HL-60 (cell line): ENCODE data around the gene OTOS.

Experiments
- DNase-seq, 2 experiments: peaks; one replicate each; pipeline ENCODE4 v3.0.0-alpha.2; 2010 to 2020; ENCODE audit warnings: low read depth in 1 of 2, low spot score in 1 of 2
- H3K27ac ChIP-seq: fragments of 250-450 bp; sonication (Bioruptor Pico); replicated peaks from 2 replicates; pipeline ENCODE4 v1.5.1; 2020; ENCODE audit warnings: mild to moderate bottlenecking, moderate library complexity
- H3K27me3 ChIP-seq: fragments of 250-450 bp; sonication (Bioruptor Pico); 2 replicates; pipeline ENCODE4 v1.5.1; 2021; ENCODE audit warnings: mild to moderate bottlenecking, moderate library complexity; ENCODE audit not compliant: insufficient read depth, poor library complexity, severe bottlenecking
- H3K4me3 ChIP-seq: replicated peaks from 2 replicates; pipeline ENCODE4 v1.5.1; 2011; ENCODE audit warnings: mild to moderate bottlenecking, control low read depth, low read length; ENCODE audit not compliant: insufficient read depth
- GABPA ChIP-seq: IDR thresholded peaks from 2 replicates; pipeline ENCODE4 v1.6.1; 2012; ENCODE audit warnings: low read depth
- POLR2AphosphoS5 ChIP-seq: IDR thresholded peaks from 2 replicates; pipeline ENCODE4 v1.6.1; 2012; ENCODE audit warnings: low read depth
- SPI1 ChIP-seq: IDR thresholded peaks from 2 replicates; pipeline ENCODE4 v1.6.1; 2012; ENCODE audit warnings: low read depth, mild to moderate bottlenecking, borderline replicate concordance
- TF ChIP-seq, protein P1 (sequence below): IDR thresholded peaks from one replicate; pipeline ENCODE4 v1.5.1; 2011; ENCODE audit warnings: low read length, control low read depth, inconsistent platforms; ENCODE audit not compliant: insufficient read depth
- TF ChIP-seq, protein P2 (sequence below): IDR thresholded peaks from 2 replicates; pipeline ENCODE4 v1.6.1; 2012; ENCODE audit warnings: low read depth; ENCODE audit not compliant: insufficient replicate concordance

The OTOS gene

DNA sequence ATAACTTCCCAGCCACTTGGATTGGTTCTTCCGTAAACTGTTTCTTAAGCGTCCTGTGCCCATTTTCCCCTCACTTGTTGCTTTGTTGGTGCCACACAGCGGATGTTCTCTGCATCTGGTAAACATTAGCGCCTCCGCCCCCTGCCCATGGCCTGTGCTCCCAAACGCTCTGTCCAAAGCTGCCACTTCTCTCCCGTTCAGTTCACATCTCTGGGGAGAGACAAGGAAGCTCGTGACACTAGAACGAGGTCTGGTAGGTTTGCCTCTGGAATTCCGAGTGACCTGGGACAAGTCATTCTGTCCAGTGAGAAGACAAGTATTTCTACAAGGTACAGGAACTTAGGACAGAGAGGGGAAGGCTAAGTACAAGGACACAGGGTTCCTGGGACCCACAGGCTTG, 13.7 kb downstream of the OTOS start:
- H3K27ac ChIP-seq: no peak overlapping the region
- TF ChIP-seq, protein P1, sequence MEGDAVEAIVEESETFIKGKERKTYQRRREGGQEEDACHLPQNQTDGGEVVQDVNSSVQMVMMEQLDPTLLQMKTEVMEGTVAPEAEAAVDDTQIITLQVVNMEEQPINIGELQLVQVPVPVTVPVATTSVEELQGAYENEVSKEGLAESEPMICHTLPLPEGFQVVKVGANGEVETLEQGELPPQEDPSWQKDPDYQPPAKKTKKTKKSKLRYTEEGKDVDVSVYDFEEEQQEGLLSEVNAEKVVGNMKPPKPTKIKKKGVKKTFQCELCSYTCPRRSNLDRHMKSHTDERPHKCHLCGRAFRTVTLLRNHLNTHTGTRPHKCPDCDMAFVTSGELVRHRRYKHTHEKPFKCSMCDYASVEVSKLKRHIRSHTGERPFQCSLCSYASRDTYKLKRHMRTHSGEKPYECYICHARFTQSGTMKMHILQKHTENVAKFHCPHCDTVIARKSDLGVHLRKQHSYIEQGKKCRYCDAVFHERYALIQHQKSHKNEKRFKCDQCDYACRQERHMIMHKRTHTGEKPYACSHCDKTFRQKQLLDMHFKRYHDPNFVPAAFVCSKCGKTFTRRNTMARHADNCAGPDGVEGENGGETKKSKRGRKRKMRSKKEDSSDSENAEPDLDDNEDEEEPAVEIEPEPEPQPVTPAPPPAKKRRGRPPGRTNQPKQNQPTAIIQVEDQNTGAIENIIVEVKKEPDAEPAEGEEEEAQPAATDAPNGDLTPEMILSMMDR: no peak
- TF ChIP-seq POLR2AphosphoS5 (no peak), GABPA (no peak), SPI1 (no peak)
- TF ChIP-seq, protein P2, sequence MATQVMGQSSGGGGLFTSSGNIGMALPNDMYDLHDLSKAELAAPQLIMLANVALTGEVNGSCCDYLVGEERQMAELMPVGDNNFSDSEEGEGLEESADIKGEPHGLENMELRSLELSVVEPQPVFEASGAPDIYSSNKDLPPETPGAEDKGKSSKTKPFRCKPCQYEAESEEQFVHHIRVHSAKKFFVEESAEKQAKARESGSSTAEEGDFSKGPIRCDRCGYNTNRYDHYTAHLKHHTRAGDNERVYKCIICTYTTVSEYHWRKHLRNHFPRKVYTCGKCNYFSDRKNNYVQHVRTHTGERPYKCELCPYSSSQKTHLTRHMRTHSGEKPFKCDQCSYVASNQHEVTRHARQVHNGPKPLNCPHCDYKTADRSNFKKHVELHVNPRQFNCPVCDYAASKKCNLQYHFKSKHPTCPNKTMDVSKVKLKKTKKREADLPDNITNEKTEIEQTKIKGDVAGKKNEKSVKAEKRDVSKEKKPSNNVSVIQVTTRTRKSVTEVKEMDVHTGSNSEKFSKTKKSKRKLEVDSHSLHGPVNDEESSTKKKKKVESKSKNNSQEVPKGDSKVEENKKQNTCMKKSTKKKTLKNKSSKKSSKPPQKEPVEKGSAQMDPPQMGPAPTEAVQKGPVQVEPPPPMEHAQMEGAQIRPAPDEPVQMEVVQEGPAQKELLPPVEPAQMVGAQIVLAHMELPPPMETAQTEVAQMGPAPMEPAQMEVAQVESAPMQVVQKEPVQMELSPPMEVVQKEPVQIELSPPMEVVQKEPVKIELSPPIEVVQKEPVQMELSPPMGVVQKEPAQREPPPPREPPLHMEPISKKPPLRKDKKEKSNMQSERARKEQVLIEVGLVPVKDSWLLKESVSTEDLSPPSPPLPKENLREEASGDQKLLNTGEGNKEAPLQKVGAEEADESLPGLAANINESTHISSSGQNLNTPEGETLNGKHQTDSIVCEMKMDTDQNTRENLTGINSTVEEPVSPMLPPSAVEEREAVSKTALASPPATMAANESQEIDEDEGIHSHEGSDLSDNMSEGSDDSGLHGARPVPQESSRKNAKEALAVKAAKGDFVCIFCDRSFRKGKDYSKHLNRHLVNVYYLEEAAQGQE: no peak
- no peak overlapping the region for H3K4me3 ChIP-seq
- DNase-seq: no peak
- no peaks in the 10 kb centered on the region for H3K27me3 ChIP-seq

DNA sequence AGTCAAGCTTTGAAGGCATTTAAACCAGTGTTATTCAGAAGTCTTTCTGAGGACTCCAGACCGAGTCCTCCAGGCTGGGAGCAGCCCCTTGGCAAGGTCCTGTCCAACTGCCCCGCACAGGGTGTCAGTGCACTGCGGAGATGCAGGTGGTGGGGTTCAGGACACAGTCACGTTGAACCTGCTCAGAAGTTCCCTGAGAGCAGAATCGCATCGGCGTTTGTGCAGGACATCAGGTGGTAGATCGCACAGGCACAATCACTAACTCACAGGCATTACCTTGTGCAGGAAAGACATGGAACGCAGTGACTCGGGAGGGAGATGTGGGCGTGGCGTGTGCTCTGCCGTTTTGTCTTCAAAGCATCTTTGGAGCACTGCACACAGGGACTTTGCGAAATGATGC, 14.7 kb downstream of the OTOS start:
- no peak for DNase-seq
- TF ChIP-seq, protein P1: no peak
- TF ChIP-seq POLR2AphosphoS5 (no peak), GABPA (no peak), SPI1 (no peak)
- TF ChIP-seq, protein P2: no peak
- Histone ChIP-seq H3K27me3 (no peaks in the 10 kb centered on the region), H3K4me3 (no peak overlapping the region), H3K27ac (no peak overlapping the region)

DNA sequence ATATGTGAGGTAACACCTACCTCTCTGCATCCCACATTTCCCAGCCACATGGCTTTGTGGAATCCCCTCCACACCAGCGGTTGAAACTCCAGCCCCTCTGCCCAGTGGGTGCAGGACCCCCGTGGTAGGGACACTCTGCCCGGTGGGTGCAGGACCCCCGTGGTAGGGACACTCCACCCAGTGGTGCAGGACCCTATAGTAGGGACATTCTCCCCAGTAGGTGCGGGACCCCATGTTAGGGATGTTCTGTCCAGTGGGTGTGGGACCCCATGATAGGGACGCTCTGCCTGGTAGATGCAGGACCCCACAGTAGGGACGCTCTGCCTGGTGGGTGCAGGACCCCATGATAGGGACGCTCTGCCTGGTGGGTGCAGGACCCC, 15.8 kb downstream of the OTOS start:
- Histone ChIP-seq H3K27ac (no peak overlapping the region), H3K4me3 (no peak overlapping the region), H3K27me3 (no peaks in the 10 kb centered on the region)
- no peak for DNase-seq
- TF ChIP-seq, protein P1: no peak
- TF ChIP-seq GABPA (no peak), POLR2AphosphoS5 (no peak), SPI1 (no peak)
- TF ChIP-seq, protein P2: no peak
